Keratinocyte (primary cell): ENCODE measurements around the gene EHMT1.

Experiments
- CTCF ChIP-seq, 3 experiments: IDR thresholded peaks in 1 of 3; conservative IDR thresholded peaks in 1 of 3; optimal IDR thresholded peaks in 1 of 3; 2 replicates in 2 of 3; 3 replicates in 1 of 3; pipeline versions ENCODE3 to v1.5.1; 2011; ENCODE audit warnings: low read length in 3 of 3, mild to moderate bottlenecking in 3 of 3, moderate library complexity in 2 of 3, control low read depth in 1 of 3, inconsistent platforms in 1 of 3; ENCODE audit not compliant: insufficient read depth in 2 of 3; ENCODE audit errors: extremely low read depth in 1 of 3
- EZH2 ChIP-seq: IDR thresholded peaks from one replicate; pipeline ENCODE4 v1.6.1; 2012; ENCODE audit warnings: inconsistent platforms, mild to moderate bottlenecking, low read length, moderate library complexity

- no peak for TF ChIP-seq CTCF (optimal IDR thresholded peaks at IDR 0.05 in 1 of 3, IDR thresholded peaks at IDR 0.05 in 1 of 3, conservative IDR thresholded peaks at IDR 0.05 in 1 of 3; ENCODE audit: extremely low read depth in 1 of 3, insufficient read depth in 2 of 3, low read length in 3 of 3)
- TF ChIP-seq EZH2 = no peak
These were observed 170.6 kb downstream of the EHMT1 start for GRCh38 chr9:137789295-137789895.
